HEK293 (cell line): Measurements from ENCODE around the gene CCDC92.

Experiments used
- CTCF ChIA-PET: fragments of 350-600 bp; formaldehyde crosslinking; extraction: SDS; loops from one replicate; lab custom pipeline; 2021; ENCODE audit warnings: antibody characterized with exemption; lab: Yijun Ruan, JAX
- POLR2A ChIA-PET: fragments of 300-600 bp; formaldehyde crosslinking; extraction: SDS; loops from one replicate; lab custom pipeline; 2020; ENCODE audit warnings: antibody characterized with exemption, inconsistent platforms; lab: Yijun Ruan, JAX
- H3K27ac ChIP-seq: fragments of 200-500 bp; sonication (Bioruptor generic); 2 replicates; pipeline ENCODE4 v1.5.1; 2014; ENCODE audit warnings: low read depth, low read length, control low read depth, inconsistent platforms; ENCODE audit errors: extremely low read depth
- H3K36me3 ChIP-seq, 2 experiments: fragments of 200-500 bp in 1 of 2; sonication (Bioruptor generic) in 1 of 2; 1 replicate in 1 of 2; 2 replicates in 1 of 2; pipeline ENCODE4 v1.5.1; 2014 to 2017; ENCODE audit warnings: inconsistent platforms in 2 of 2, low read length in 2 of 2; ENCODE audit not compliant: control insufficient read depth in 2 of 2, insufficient read depth in 1 of 2
- H3K4me1 ChIP-seq: fragments of 200-500 bp; sonication (Bioruptor generic); 2 replicates; pipeline ENCODE4 v1.5.1; 2014; ENCODE audit warnings: mild to moderate bottlenecking, low read length, inconsistent platforms; ENCODE audit not compliant: control insufficient read depth, insufficient read depth
- H3K4me3 ChIP-seq: 2 replicates; pipeline ENCODE4 v1.5.1; 2011; ENCODE audit warnings: low read depth, mild to moderate bottlenecking, control low read depth, low read length, moderate library complexity
- H3K9me3 ChIP-seq: fragments of 200-500 bp; sonication (Bioruptor generic); 2 replicates; pipeline ENCODE4 v1.5.1; 2014; ENCODE audit warnings: low read depth, low read length, inconsistent platforms; ENCODE audit not compliant: control insufficient read depth, insufficient read depth
- FEZF1 ChIP-seq: fragments of 450-650 bp; formaldehyde crosslinking; IDR thresholded peaks from 2 replicates; pipeline ENCODE4 v1.5.1; 2016; ENCODE audit warnings: missing biosample characterization, missing genetic modification characterization
- GLI4 ChIP-seq: fragments of 450-650 bp; formaldehyde crosslinking; IDR thresholded peaks from 2 replicates; pipeline ENCODE4 v1.5.1; 2016; ENCODE audit warnings: missing biosample characterization, missing genetic modification characterization
- INSM2 ChIP-seq: fragments of 450-650 bp; formaldehyde crosslinking; IDR thresholded peaks from 2 replicates; pipeline ENCODE4 v1.5.1; 2016; ENCODE audit warnings: missing biosample characterization, missing genetic modification characterization
- KLF1 ChIP-seq: fragments of 450-650 bp; formaldehyde crosslinking; IDR thresholded peaks from 2 replicates; pipeline ENCODE4 v1.5.1; 2016; ENCODE audit warnings: missing biosample characterization, missing genetic modification characterization
- MZF1 ChIP-seq: fragments of 450-650 bp; formaldehyde crosslinking; IDR thresholded peaks from 2 replicates; pipeline ENCODE4 v1.5.1; 2017; ENCODE audit warnings: missing biosample characterization, missing genetic modification characterization, borderline replicate concordance
- PATZ1 ChIP-seq: fragments of 450-650 bp; formaldehyde crosslinking; IDR thresholded peaks from 2 replicates; pipeline ENCODE4 v1.5.1; 2016; ENCODE audit warnings: missing biosample characterization, missing genetic modification characterization
- PRDM1 ChIP-seq: fragments of 450-650 bp; formaldehyde crosslinking; IDR thresholded peaks from 2 replicates; pipeline ENCODE4; 2016; ENCODE audit warnings: missing biosample characterization, missing genetic modification characterization
- REPIN1 ChIP-seq: fragments of 450-650 bp; formaldehyde crosslinking; IDR thresholded peaks from 2 replicates; pipeline ENCODE4 v1.5.1; 2017; ENCODE audit warnings: missing biosample characterization, missing genetic modification characterization, low read depth
- SETDB1 ChIP-seq: IDR thresholded peaks from one replicate; pipeline ENCODE4 v1.6.1; 2017; ENCODE audit warnings: mild to moderate bottlenecking, low read length, moderate library complexity, mixed read lengths; ENCODE audit not compliant: insufficient read length
- ZNF10 ChIP-seq: fragments of 450-650 bp; formaldehyde crosslinking; IDR thresholded peaks from 2 replicates; pipeline ENCODE4 v1.5.1; 2017; ENCODE audit warnings: missing biosample characterization, missing genetic modification characterization
- ZNF184 ChIP-seq: fragments of 450-650 bp; IDR thresholded peaks from 2 replicates; pipeline ENCODE4 v1.5.1; 2018; ENCODE audit warnings: missing biosample characterization, mild to moderate bottlenecking, missing genetic modification characterization
- ZNF248 ChIP-seq: fragments of 450-650 bp; formaldehyde crosslinking; IDR thresholded peaks from 2 replicates; pipeline ENCODE4 v1.5.1; 2017; ENCODE audit warnings: missing biosample characterization, missing genetic modification characterization
- ZNF274 ChIP-seq, 2 experiments: fragments of 200-500 bp in 1 of 2; fragments of 450-650 bp in 1 of 2; sonication (Bioruptor generic) in 1 of 2; formaldehyde crosslinking in 1 of 2; IDR thresholded peaks; 2 replicates each; pipeline versions ENCODE4 v1.5.1 to v1.6.1; 2014 to 2016; ENCODE audit warnings: borderline replicate concordance in 1 of 2, inconsistent platforms in 1 of 2, low read length in 1 of 2, missing biosample characterization in 1 of 2, missing genetic modification characterization in 1 of 2
- ZNF350 ChIP-seq: fragments of 450-650 bp; formaldehyde crosslinking; IDR thresholded peaks from 2 replicates; pipeline ENCODE4 v1.5.0; 2017; ENCODE audit warnings: missing biosample characterization, mild to moderate bottlenecking, missing genetic modification characterization
- ZNF366 ChIP-seq: fragments of 450-650 bp; formaldehyde crosslinking; conservative IDR thresholded peaks from 2 replicates; pipeline ENCODE4 v1.5.1; 2016; ENCODE audit warnings: missing biosample characterization, missing genetic modification characterization
- ZNF449 ChIP-seq: fragments of 450-650 bp; formaldehyde crosslinking; IDR thresholded peaks from 2 replicates; pipeline ENCODE4 v1.5.1; 2017; ENCODE audit warnings: missing biosample characterization, mild to moderate bottlenecking, missing genetic modification characterization, moderate library complexity
- ZNF571 ChIP-seq: fragments of 450-650 bp; formaldehyde crosslinking; IDR thresholded peaks from 2 replicates; pipeline ENCODE4 v1.5.0; 2017; ENCODE audit warnings: missing biosample characterization, missing genetic modification characterization
- ZNF747 ChIP-seq: fragments of 450-650 bp; formaldehyde crosslinking; IDR thresholded peaks from 2 replicates; pipeline ENCODE4 v1.5.1; 2016; ENCODE audit warnings: missing biosample characterization, missing genetic modification characterization
- ZSCAN16 ChIP-seq: fragments of 450-650 bp; formaldehyde crosslinking; IDR thresholded peaks from 2 replicates; pipeline ENCODE4 v1.5.1; 2016; ENCODE audit warnings: missing biosample characterization, missing genetic modification characterization
- ZSCAN4 ChIP-seq: fragments of 450-650 bp; formaldehyde crosslinking; IDR thresholded peaks from 2 replicates; pipeline ENCODE4 v1.5.1; 2017; ENCODE audit warnings: missing biosample characterization, missing genetic modification characterization

Gene CCDC92

GRCh38 chr12:123899368-123899767, 73.3 kb downstream of the CCDC92 start:
- no peak for TF ChIP-seq ZNF350 (tag by site-specific recombination)
- TF ChIP-seq MZF1 (tag by site-specific recombination) = no peak
- no peak for TF ChIP-seq ZNF274 (IDR thresholded peaks at IDR 0.05; ENCODE audit: low read length)
- TF ChIP-seq ZNF274 (tag by site-specific recombination; IDR thresholded peaks at IDR 0.05; ENCODE audit: borderline replicate concordance) = no peak
- TF ChIP-seq INSM2 (tag by site-specific recombination) = no peak
- no peak for TF ChIP-seq ZNF248
- TF ChIP-seq ZSCAN16 (tag by site-specific recombination) = no peak
- TF ChIP-seq PATZ1 (tag by site-specific recombination) = no peak
- no peak for TF ChIP-seq ZSCAN4 (tag by site-specific recombination)
- TF ChIP-seq ZNF571 = no peak
- TF ChIP-seq FEZF1 = no peak
- TF ChIP-seq, all 188 proteins: peak for 0
- CTCF ChIA-PET = interaction anchor here (0.6 to 0.9 kb wide), 2 partner anchors 149 to 1015 kb away, joined by 3 read pairs; partner anchors contain the start of gene UBC
- H3K9me3 ChIP-seq = no peaks in the 10 kb centered on the region
- H3K36me3 ChIP-seq = no peaks in the 10 kb centered on the region
- H3K4me1 ChIP-seq = no peaks in the 10 kb centered on the region
- POLR2A ChIA-PET = no interaction called here
- H3K27ac ChIP-seq = no peak overlapping the region
- H3K4me3 ChIP-seq = no peak overlapping the region

- H3K4me1 ChIP-seq = no peaks in the 10 kb centered on the region
- H3K4me3 ChIP-seq = no peak overlapping the region
- CTCF ChIA-PET = interaction anchor here (0.6 kb wide), 1 partner anchor 1016 kb away, joined by 3 read pairs; the partner anchor contains the start of gene UBC
- TF ChIP-seq REPIN1 (tag by site-specific recombination) (no peak), GLI4 (tag by site-specific recombination) (no peak), ZNF366 (tag by site-specific recombination) (no peak), PRDM1 (tag by site-specific recombination) (no peak), ZNF10 (tag by site-specific recombination) (no peak), ZNF184 (no peak)
- H3K36me3 ChIP-seq = no peaks in the 10 kb centered on the region
- POLR2A ChIA-PET = no interaction called here
- H3K27ac ChIP-seq = no peak overlapping the region
- no peaks in the 10 kb centered on the region for H3K9me3 ChIP-seq
These were observed 74.0 kb downstream of the CCDC92 start for GRCh38 chr12:123898673-123899072.

- Histone ChIP-seq H3K4me3 (no peak overlapping the region), H3K4me1 (no peaks in the 10 kb centered on the region), H3K27ac (no peak overlapping the region), H3K9me3 (no peaks in the 10 kb centered on the region), H3K36me3 (no peaks in the 10 kb centered on the region)
- TF ChIP-seq ZNF747 (tag by site-specific recombination) (no peak), ZNF449 (tag by site-specific recombination) (no peak), ZNF366 (tag by site-specific recombination) (0 out of 2 replicates have a peak, but pooled peaks have one; percentile 30), KLF1 (tag by site-specific recombination) (peak; percentile 77), SETDB1 (peak; percentile 2)
- CTCF ChIA-PET = no interaction called here
- POLR2A ChIA-PET = no interaction called here
These were observed 75.4 kb downstream of the CCDC92 start for GRCh38 chr12:123897221-123897620.
